GM19099 (cell line): ENCODE measurements around the gene PBX2.

ENCODE experiments used
- POLR2A ChIP-seq: IDR thresholded peaks from 3 replicates; pipeline ENCODE4 v1.6.1; 2011; ENCODE audit warnings: low read depth; ENCODE audit not compliant: insufficient read length; ENCODE audit errors: extremely low read depth

The PBX2 gene

GRCh38 chr6:32151863-32152768 is 37.9 kb downstream of the PBX2 start, which contains the start of gene PRRT1:
PRRT1 (minus strand) TSS chr6:32151939; CDS start chr6:32151827, 112 bp downstream.
- no peak for TF ChIP-seq POLR2A

DNA sequence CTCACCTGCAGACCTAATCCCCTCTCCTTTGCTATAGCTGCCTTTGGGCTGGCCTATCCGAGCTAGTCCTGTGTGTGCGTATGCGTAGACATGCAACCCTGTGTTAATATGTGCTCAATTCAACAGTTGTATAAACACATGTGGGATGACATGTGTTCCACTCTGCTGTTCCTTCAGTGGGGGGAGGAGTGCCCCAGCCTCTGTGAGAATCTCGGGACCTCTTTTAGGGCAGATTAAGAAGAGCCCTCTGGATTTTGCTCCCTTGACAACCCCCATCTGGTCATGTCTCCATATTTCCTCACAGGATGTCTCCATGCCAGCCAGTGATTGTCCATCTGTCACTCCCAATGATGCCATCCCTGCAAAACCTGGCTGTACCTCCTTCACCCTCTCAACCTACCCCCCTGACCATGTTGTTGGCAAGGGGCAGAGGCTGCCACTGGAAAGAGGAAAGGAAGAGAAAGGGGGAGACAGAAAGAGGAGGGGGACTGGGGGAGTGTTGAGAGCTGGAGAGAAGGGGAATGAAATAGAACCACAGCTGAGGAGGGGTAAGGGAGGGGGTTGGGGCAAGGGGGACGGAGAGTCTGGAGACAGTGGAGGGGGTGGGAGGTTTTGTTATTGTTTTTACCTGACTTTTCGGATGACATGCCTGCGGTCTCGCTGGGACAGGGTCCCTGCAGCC is 38.7 kb downstream of the PBX2 start:
- TF ChIP-seq POLR2A: no peak

DNA sequence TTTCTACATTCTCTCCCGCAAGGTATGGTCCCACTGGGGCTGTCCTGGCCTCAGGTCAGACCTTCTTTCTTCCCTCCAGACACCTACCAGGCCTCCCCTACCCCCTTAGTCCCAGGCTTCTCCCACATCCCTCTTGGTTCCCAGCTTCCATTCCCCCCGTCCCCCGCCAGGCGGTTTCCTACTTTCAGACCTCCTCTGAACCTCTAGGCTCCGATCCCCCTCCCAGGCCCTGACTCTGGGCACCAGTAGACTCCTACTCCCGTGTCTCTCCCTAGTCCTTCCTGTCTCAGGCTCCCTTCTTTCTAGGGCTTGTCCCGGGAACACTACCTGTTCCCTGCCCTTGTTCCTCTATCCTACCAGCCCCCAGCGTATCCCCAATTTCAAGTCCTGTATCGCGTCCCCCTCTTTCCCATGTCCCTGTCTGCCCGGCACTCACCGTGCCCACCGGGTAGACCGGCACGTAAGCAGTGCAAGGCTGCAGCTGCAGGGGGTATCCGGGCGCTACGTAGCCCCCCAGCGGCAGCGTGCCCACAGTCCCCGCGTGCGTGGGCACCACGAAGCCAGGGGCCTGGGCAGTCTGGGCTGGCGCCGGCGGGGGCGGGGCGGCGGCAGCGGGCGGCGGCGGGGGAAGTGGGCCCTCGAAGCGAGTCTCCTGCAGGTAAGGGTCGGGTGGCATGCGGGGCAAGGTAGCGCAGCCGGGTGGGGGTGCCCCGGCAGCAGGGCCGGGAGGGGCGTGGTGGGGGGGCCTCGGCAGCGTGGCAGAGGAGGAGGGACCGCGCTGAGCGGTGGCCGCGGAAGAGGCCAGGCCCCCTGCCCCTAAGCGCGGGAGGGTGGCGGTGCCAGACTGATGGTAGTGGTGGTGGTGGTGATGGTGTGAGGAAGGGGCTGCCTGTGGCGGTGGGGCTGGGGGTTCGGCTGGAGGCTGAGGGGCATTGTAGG is 39.8 kb downstream of the PBX2 start:
- no peak for TF ChIP-seq POLR2A

DNA sequence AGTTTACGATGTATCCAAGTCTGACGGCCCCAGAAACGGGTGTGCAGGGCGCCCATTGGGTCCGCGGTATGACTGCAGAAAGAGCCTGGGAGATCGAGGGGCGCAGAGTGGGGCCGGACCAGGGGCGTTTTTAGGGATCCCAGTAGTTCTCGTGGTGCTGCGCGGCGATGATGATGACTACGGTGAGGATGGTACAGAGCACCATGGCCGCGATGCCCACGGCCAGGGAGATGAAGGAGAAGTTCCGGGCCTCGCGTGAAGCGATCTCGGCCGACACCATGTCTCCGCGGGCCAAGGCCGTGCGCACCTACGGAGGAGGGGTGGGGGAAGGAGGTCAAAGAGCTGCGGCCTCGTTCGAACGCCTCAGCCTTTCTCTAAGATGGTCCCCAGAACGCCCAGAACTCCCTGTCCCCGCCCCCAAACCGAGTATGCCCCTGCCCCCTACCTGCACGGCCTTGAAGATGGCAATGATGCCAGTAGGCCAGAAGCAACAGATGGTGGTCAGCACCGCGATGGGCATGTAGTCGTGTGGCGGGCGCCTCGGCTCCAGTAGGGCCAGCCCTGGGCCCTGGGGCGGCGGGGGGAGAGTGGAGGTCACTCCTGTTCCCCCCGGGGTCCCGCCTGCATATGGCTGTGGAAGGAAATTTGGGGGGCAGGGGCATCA is 40.8 kb downstream of the PBX2 start:
- TF ChIP-seq POLR2A: no peak

GRCh38 chr6:32148289-32149091 is 41.5 kb downstream of the PBX2 start:
- no peak for TF ChIP-seq POLR2A

GRCh38 chr6:32147401-32148132 is 42.4 kb downstream of the PBX2 start:
- TF ChIP-seq POLR2A: no peak

DNA sequence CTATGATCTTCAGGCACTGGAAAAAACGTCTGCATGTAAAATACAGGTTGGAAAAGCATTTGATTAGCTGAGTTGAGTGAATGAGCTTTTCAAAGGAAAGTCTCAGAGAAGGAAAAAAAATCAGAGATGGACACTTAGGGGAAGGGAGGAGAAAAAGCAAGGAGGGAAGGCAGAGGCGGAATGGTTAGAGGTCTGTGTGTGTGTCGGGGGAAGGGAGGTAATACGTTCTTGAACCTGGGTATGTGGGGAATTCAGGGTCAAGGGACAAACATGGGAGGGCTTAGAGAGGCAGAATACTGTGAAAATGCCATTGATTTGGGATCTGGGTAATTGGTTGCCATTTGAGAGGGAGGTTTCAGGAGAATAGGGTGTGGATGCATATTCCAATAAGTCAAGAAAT is 43.3 kb downstream of the PBX2 start:
- no peak for TF ChIP-seq POLR2A

GRCh38 chr6:32146287-32146686 is 43.7 kb downstream of the PBX2 start:
- no peak for TF ChIP-seq POLR2A

GRCh38 chr6:32140420-32141046 is 49.5 kb downstream of the PBX2 start:
- TF ChIP-seq POLR2A: no peak

DNA sequence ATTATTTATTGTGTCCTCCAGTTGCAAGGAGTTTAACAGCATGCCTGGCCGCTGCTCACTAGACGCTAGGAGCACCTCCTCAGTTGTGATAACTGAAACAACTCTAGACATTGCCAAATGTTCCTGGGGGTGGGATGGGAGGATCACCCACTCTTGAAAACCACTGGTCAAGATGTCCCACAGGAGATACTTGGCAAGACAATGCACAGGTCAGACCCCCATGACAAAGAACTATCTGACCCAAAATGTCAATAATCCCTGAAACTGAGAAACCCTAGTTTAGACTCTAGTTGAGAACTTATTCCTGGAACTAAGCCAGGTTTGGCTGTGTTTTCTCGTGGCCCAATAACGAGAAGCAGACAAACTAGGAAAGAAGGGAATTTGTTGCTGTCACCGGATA is 50.4 kb downstream of the PBX2 start:
- no peak for TF ChIP-seq POLR2A

- TF ChIP-seq POLR2A: no peak
Measured at GRCh38 chr6:32137454-32137853, 52.5 kb downstream of the PBX2 start.
